C1 segment of cervical spinal cord (tissue), 14 donors: ENCODE data around the gene NPW.

Experiments used
- DNase-seq, 14 donors: peaks; one replicate each; lab custom pipeline; 2025; lab: John Stamatoyannopoulos, UW

The NPW gene

DNA sequence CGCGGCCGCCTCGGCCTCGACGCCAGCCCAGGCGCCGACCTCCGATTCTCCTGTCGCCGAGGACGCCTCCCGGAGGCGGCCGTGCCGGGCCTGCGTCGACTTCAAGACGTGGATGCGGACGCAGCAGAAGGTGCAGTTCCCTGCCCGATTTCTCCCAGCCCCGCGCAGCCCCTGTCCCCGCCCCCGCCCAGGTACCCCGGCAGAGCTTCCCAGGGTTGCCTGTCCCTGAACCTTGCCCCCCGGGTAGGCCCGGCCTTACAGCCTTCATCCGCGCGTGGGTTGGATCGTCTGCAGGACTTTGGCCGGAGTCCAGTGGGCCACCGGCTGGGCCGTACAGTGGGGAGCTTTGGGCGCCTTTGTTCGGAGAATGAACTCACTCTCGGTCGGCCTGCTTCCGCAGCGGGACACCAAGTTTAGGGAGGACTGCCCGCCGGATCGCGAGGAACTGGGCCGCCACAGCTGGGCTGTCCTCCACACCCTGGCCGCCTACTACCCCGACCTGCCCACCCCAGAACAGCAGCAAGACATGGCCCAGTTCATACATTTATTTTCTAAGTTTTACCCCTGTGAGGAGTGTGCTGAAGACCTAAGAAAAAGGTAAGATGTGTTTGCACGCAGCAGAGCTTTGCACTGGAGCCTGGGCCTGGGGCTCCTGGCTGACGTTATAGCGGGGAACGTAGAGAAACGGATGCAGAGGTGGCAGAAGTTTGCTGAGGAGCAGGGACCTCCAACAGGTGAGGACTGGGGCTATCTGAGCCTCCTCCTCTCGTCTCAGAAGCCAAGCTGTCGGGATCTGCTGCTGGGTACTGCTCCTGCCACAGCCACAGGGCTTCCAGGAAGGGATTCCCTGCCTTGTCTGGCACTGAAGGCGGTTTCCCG, 35.0 kb upstream of the NPW start:
- DNase-seq: peak in 3 of 14 donors; percentile 21 to 58 (median 37)

DNA sequence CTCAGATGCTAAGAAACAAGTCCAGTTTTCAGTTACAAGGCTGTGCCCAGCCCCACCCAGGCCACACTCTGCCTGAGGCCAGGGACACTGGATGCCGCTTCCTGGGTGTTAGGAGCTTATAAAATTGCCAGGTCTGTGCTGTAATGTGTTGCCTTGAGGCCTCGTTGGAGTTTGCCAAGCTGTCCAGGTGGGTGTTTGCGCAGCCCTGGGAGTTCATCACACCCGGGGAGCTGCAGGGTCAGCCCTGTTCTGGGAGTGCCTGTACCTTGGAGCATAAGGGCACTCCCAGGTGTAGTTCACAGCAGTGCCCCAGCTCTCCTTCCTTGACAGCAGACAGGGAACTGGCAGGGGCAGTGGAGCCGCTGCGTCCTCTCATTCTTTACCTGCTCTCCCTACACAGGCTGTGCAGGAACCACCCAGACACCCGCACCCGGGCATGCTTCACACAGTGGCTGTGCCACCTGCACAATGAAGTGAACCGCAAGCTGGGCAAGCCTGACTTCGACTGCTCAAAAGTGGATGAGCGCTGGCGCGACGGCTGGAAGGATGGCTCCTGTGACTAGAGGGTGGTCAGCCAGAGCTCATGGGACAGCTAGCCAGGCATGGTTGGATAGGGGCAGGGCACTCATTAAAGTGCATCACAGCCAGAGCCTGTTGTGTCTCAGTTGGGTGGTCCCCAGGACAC, 34.0 kb upstream of the NPW start:
- DNase-seq: no peak

DNA sequence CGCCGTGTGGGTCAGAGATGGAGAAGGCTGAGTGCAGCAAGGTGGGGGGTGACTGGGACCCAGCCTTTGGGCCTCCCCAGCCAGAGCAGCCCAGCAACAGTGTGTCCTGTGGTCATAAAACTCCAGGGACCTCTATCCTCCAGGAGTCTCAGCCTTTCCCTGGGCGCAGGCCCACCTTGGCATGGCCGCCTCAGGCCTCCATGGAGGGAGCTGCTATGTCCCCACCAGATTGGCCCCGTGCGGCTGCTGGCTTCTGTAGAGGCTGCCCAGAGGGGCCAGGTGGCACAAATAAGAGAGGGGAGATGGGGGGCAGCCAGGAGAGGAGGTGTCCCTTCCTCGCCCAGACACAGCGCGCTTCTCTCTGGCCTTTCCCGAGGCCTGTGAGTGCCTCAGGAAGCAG, 32.4 kb upstream of the NPW start:
- DNase-seq: no peak

DNA sequence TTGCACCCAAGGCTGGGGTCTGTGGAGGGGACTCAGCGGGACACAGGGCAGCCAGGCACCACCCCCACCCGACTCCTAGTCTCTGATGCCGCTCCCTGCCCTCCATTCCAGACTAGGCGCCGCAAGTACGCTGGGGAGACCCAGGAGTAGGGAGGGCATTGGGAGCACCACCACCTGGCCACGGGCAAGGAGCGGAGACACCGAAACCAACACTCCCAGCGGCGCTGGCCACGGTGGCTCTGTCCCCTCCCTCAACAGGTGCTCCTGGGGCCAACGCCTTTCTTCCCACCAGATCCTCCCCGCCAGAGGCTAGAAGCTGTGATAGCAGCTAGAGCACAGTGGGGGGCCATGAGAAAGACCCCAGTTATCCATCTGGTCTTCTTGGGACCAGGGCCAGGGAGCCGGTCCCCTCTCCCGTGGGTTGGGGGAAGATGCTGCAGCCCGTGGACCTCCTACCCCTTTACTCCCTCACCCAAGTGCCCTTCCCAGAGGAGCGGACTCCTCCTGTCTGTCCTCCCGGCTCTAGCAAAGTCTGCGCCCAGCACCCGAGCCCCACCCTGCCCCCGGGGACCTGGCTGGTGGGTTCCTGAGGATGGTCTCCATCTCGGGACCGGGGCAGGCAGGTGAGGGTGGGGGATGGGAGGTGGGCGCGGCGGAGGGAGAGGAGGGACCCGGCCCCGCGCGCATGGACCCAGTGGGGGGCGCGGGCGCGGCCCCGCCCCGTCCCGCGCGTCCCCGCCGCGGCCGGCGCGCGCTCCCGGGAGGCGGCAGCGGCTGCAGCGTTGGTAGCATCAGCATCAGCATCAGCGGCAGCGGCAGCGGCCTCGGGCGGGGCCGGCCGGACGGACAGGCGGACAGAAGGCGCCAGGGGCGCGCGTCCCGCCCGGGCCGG, 30.1 kb upstream of the NPW start, which contains the start of gene SYNGR3:
Gene SYNGR3, plus strand, starts transcription at position 762 of the 892 bp plus-strand sequence. CDS start 133 bp downstream, outside the sequence.
- no peak for DNase-seq

DNA sequence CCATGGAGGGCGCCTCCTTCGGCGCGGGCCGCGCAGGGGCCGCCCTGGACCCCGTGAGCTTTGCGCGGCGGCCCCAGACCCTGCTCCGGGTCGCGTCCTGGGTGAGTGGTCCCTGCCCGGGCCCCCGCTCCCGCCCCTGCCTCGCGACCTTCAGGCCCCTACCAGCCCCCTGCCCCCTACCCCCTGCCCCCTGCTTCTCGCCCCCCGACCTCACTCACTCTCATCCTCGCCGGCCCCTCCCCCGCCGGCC, 29.6 kb upstream of the NPW start:
- DNase-seq: no peak

DNA sequence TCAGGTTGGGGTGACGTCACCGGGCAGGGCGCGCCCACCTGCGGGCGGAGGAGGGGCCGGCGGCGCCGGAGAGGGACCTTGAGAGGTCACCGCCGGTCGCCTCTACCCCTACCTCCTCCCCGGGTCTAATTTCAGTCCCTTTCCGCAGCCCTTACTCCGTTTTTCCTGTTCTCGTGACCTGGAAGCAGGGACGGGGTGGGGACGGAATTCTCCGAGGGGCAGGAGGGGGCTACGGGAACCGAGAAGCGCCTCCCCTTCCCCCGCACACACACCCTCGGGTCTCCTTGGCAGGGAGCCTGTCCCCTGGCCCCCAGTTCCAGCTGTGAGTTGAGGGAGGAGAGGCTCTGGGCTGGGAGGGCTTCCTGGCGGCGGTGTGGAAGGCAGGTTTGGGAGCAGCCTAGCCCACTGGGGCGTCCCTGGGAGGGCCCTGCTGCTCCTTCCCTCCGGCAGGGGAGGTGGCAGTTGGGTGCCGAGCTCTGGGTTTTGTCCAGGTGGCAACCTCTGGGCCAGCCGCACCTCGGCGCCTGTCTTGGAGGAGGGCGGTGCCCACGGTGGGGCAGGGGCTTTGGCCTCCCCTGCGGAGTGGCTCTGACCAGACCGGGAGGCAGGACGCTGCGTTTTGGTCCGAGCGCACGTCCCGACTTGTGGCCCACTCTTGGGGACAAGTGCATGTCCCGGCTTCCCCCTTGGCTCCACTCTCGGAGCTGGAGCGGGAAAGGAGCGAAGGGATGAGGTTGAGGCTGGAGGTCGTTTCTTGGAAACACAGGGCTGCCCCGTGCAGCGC, 29.0 kb upstream of the NPW start:
- DNase-seq: peak in 1 of 14 donors; percentile 20

DNA sequence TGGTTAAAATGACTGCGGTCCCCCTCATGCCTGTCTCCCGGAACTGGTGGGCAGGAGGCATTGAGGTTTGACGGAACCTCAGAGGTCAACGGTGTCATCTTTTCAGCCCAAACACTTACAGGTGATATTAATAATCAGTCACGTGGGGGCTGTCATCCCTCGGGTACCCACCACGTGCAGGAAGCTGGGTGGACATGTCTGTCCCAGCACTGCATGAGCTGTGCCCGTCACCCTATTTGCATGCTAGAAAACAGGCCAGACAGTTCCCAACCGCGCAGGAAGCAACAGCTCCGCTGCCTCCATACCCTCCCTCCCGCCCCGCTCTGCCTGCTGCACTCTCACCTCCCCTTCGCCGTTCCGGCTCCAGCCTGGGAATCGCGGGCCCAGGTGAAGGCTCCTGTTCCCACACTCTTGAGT, 28.4 kb upstream of the NPW start:
- DNase-seq: peak in 1 of 14 donors; percentile 31

DNA sequence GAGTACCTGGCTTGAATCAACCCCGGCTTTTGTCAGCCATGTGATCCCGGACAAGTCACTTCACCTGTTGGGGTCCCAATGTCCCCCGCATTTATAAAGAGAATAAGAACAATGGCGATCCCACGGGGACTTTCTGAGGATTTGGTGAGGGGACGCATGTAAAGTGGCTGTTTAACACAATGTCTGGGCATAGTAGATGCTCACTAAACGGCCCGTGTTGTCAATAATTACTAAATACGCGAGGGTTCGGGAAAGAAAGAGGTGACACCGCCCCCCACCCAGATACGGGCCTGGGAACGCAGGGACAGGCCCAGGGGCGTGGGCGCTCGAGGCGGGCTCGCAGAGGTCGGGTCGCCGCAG, 28.0 kb upstream of the NPW start:
- no peak for DNase-seq

DNA sequence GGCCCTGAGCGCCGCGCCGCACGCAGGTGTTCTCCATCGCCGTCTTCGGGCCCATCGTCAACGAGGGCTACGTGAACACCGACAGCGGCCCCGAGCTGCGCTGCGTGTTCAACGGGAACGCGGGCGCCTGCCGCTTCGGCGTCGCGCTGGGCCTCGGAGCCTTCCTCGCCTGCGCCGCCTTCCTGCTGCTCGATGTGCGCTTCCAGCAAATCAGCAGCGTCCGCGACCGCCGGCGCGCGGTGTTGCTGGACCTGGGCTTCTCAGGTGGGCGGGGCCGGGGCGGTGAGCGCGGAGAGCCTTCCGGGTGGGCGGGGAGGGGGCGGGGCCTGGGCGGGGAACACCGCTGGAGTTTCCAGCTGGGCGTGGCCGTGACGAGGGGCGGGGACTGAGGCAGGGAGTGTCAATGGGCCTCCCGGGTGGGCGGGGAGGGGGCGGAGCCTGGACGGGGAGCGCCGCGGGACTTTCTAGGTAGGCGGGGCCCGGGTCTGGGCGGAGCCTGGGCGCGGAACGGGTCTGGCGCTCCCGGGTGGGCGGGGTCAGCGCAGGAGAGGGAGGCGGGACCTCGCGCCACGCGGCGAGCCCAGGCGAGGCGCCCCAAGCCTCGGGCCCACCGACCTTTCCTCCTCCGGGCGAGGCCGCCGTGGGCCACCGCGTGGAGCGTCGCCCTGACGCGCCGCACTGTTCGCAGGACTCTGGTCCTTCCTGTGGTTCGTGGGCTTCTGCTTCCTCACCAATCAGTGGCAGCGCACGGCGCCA, 27.5 kb upstream of the NPW start:
- peak in 13 of 14 donors; percentile 40 to 88 (median 79) for DNase-seq

DNA sequence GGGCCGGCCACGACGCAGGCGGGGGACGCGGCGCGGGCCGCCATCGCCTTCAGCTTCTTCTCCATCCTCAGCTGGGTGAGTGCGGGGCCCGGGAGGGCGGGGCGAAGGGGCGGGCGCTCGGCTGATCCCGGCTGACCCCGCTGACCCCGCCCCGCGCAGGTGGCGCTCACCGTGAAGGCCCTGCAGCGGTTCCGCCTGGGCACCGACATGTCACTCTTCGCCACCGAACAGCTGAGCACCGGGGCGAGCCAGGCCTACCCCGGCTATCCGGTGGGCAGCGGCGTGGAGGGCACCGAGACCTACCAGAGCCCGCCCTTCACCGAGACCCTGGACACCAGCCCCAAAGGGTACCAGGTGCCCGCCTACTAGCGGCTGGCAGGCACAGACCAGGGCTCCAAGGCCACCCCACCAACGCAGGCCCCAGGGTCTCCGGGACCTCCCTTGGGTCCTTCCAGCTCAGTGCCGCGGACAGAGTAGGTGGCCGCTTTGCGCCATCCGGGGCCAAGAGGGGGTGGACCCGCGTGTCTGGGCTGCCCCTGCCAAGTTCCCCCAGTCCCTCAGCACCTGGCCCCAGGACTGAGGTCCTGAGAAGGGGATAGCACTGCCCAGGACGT, 26.8 kb upstream of the NPW start:
- DNase-seq: no peak

DNA sequence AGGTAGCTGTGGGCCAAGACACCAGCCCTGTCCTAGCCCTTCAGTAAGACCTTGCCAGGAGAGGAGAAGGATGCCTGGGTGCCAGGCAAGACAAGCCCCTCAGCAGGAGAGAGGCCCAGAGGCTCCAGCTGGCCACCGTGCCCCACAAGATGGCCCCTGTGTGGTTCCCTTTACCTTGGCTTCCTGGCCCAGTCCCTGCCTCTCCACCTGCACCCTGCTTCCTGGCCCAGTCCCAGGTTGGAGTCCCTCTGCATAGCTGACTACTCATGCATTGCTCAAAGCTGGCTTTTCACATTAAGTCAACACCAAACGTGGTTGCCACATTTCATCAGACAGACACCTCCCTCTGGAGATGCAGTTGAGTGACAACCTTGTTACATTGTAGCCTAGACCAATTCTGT, 25.9 kb upstream of the NPW start:
- DNase-seq: no peak

DNA sequence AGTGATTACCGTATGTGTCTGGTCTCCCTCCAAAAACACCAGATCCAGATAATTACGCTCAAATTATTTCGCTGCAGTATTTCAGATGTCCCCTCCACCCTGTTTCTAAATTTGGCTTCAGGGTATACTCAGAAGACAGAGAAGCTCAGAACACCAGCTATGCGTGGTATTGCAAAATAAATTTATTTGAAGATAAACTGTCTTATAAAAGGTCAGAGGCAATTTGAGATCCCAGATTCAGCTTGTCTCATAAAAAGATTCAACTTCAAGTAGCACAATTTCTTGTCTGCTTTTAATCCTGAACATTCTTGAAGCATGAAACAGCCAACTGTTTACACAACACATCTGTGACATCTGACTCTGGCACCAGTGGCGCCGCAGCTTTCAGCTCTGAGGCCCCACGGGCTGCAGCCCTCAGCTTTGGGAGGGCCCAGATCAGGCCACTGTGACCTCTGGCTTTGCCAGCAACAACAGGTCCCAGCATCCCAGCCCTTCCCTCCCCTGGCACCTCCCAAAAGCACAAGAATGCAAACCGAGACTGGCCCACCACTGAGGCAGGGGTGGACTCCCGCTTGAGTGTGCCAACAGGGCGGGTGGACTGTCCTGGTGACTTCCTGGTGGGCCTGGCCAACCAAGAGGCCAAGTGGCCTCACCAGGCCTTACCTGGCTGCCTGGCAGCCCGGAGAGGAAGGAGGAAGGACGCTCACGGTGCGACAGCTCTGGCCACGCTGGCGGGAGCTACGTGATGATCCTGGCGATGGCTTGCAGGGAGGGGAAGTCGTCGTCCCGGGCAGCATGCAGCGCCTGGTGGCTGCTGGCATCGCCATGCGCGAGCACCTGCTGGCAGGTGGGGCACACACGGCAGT, 21.9 kb upstream of the NPW start:
- DNase-seq: no peak

DNA sequence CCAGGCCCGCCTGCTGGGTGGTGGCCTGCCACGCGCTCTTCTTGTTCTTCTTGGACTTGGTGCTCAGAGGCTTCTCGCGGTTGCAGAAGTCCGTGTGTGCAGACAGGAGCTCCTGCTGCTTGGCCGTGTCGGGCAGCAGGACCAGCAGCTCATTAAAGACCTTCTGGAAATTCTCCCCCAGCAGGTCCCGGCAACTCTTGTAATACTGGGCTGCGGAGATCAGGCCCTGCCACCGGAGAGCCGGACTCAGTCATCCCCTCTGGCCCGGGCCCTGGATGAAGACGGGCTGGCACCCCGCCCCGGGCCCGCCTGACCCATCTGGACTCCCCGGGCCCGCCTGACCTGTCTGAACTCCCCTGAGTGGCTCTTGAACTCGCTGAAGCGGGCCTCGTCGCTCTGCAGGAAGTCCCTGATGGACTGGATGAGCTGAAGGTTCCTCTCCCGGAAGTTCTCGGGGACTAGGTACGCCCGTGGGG, 21.2 kb upstream of the NPW start:
- DNase-seq: peak in 1 of 14 donors; percentile 47

DNA sequence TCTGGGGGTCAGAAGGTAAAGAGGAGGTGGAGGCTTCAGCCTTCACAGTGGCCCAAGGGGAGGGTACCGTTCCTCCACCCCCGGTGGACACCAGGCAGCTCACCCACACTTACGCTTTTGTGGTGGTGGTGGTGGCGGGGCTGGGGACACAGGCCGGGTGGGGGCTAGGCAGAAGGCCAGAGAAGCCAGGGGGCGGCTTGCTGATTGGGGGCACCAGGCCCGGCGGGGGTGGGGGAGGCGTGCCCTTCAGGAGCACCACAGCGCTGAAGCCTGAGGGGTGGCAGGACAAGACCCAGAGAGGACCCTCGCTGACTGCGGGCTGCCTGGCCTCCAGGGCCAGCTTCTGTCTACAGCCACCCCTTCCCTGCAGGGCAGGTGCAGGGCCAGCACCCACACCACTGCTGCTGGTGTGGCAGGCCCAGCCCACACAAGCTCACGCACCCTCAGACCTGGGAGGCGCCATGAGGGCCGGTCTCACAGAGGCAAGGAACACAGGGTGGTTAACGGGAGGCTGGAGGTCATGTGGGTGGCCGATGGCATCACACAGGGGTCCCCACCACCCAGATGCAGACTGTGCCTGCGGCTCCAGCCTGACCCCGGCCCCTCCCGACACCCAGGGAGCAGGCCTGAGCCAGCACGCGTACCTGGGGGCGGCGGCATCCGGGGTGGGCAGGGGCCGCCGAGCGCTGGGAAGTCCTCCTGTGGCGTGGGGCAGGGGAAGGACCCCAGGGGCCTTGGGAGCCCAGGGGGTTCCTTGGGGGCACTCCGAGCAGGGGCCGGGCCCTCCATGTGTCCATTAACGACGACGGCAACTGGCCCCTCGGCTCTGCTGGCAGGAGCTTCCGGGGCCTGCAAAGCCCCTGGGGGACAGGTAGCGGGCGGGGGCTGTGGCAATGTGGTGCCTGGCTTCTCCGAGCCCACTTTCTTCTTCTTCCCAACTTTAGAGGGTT, 20.5 kb upstream of the NPW start:
- DNase-seq: no peak

DNA sequence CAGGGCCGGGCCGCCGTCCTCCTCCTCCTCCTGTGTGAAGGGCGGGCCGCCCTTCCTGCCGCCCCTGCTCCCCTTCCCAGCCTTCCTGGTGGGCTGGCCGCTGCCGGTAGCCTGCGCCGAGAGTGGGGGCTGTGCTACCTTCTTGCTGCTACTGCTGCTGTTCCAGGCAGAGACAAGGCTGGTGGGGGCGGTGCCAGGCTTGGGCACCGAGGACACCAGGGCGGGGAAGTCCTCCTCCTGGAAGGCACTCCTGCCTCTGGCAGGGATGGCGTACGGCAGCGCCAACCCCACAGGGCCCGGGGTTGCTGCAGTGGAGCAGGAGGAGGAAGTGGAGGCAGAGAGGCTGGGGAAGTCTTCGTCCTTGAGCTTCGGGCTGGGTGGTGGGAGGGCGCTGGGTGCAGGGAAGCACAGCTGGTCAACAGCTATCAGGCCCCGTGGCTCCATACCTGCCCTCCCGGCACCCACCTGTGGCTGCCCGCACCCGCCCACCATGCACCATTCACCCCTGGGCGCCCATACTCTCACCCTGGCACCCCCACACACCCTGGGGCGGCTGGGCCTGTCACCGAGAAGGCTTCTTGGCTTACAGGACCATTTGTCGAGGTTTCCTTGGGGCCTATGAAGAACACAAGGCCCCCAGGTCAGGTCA, 19.6 kb upstream of the NPW start:
- no peak for DNase-seq

DNA sequence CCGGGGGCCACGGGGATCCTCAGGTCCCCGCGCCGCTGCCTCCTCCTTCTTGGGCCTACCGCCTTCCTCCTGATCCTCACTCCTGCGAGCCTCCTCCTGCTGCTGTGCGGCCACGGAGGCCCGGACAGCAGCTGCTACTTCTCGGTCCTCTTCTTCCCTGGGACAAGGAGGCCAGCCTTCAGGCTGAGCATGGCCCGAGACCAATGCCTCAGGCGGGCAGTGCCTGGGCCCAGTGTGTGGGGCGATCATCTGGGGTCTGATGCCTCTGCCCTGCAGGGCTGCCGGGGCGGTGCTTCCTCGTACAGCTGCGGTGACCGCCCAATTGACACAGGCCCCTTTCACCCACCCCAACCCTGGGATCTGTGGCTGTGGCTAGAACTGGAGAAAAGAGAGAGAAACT, 18.6 kb upstream of the NPW start:
- DNase-seq: no peak
